Type B pancreatic cell (in vitro differentiated cells): ENCODE results near the gene ANK2. TPM values are rescaled to one million over a fixed set of nuclear protein-coding genes. Genes with fewer than 3 reads are reported as not detected.

ENCODE experiments used
- DNase-seq: peaks from one replicate; pipeline ENCODE4 v3.0.0; 2021; ENCODE audit warnings: mixed read lengths; ENCODE audit not compliant: unreplicated experiment; ENCODE audit errors: extremely low spot score
- H3K27ac Mint-ChIP-seq: 2 replicates; pipeline ENCODE4 v1.8.0; 2021; ENCODE audit warnings: mild to moderate bottlenecking, mixed read lengths
- H3K27me3 Mint-ChIP-seq: 2 replicates; pipeline ENCODE4 v1.8.0; 2021; ENCODE audit warnings: mixed read lengths
- H3K36me3 Mint-ChIP-seq: 2 replicates; pipeline ENCODE4 v1.8.0; 2021; ENCODE audit warnings: mixed read lengths
- H3K4me1 Mint-ChIP-seq: one replicate; pipeline ENCODE4 v1.8.0; 2021; ENCODE audit warnings: mixed read lengths; ENCODE audit not compliant: unreplicated experiment
- H3K4me3 Mint-ChIP-seq: 2 replicates; pipeline ENCODE4 v1.8.0; 2021; ENCODE audit warnings: mild to moderate bottlenecking, mixed read lengths
- H3K9me3 Mint-ChIP-seq: 2 replicates; pipeline ENCODE4 v1.8.0; 2021; ENCODE audit warnings: mixed read lengths
- CTCF ChIP-seq: fragments of 200-600 bp; sonication (generic); conservative IDR thresholded peaks from 2 replicates; pipeline ENCODE4 v1.5.0; 2021; ENCODE audit warnings: antibody characterized with exemption, mild to moderate bottlenecking
- total RNA-seq: library from RNA; stranded (reverse); gene quantifications from 2 replicates; pipeline ENCODE4 v1.2.1, GENCODE V29; 2021; ENCODE audit warnings: low replicate concordance

Gene ANK2
- total RNA-seq, 1 donor from 2014 or later, result 27.7 TPM

DNA sequence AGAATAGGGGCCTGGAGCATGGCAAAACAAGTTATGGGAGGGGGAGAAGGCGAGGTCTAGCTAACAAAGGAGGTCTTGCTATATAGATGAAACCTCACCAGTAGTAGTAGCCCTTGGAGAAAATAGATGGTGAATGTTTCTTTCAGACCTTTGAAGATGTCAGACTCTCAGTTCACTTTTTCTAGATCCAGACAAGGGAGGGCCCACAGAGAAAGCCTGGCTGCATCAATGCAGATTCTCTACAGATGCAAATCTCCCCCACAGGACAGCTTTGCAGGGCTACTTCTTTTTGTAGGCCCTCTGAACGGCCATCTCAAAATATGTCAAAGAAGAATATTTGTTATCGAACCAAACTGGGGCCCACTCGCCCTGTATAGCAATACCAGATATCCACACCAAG, 159.7 kb downstream of the ANK2 start:
- H3K4me1 Mint-ChIP-seq, result no peaks in the 10 kb centered on the region

DNA sequence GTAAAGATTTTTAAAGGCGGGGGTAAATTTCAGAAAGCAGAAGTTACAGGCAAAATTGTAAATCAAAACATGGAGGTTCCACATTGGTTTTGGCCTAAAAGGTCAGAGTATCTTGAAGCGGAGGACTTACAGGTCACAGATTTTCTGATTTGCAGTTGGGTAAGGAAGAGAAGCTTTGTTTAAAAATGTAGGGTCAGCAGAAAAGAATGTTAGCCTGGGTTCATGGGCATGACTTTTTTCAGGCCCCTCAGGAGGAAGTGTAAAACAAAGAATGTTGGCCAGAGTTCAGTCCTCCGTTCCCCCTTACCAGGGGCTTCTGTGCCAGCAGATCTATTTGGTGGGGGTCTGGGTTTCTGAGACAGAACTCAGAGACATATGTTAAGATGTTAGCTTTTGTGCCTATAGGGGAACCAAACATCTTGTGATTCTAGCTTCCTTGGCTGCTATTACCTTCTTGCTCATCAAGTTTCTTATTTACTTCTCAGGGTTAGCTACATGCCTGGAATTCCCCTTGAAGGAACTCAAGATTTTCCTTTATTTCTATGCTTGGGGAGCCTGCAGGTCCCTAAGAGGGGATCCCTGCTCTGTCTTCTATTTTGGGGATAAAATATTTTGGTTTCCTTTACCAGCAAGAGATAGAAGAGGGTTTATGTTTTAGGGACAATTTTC, 160.3 kb downstream of the ANK2 start:
- Mint-ChIP-seq H3K27ac (no peak overlapping the region), H3K4me3 (no peak overlapping the region), H3K4me1 (no peaks in the 10 kb centered on the region), H3K27me3 (no peaks in the 10 kb centered on the region), H3K36me3 (peaks cover 3% of the 10 kb centered on the region), H3K9me3 (no peaks in the 10 kb centered on the region)
- TF ChIP-seq CTCF, result no peak
- no peak for DNase-seq

More for the DNA sequence above, 159.7 kb downstream of the ANK2 start:
- no peak for DNase-seq
- no peak overlapping the region for H3K4me3 Mint-ChIP-seq
- no peak overlapping the region for H3K27ac Mint-ChIP-seq
- peaks cover 3% of the 10 kb centered on the region for H3K36me3 Mint-ChIP-seq
- TF ChIP-seq CTCF, result no peak
- H3K9me3 Mint-ChIP-seq, result no peaks in the 10 kb centered on the region
- no peaks in the 10 kb centered on the region for H3K27me3 Mint-ChIP-seq

GRCh38 chr4:113212613-113213012, 163.2 kb downstream of the ANK2 start:
- H3K9me3 Mint-ChIP-seq, result no peaks in the 10 kb centered on the region
- DNase-seq, result no peak
- no peak overlapping the region for H3K4me3 Mint-ChIP-seq
- no peaks in the 10 kb centered on the region for H3K27me3 Mint-ChIP-seq
- no peak overlapping the region for H3K27ac Mint-ChIP-seq
- no peaks in the 10 kb centered on the region for H3K36me3 Mint-ChIP-seq
- TF ChIP-seq CTCF, result no peak
- H3K4me1 Mint-ChIP-seq, result no peaks in the 10 kb centered on the region

DNA sequence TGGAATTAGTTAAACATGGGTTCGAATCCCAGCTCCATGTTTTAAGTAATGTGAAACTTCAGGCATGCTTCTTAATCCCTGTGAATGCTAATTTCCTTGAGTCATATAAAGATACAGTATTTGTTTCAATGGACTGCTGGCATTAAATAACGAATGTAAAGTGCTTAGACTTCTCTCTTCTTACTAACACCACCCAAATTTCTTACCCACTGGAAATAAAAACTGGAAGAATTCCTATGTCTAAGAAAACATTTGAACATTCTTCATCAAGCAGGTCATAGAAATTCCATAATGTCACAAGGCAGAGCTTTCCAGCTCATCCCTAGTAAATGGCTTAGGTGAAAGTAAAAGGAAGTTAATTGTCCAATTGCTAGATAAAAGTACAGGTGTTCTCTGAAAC, 172.5 kb downstream of the ANK2 start:
- no peaks in the 10 kb centered on the region for H3K27me3 Mint-ChIP-seq
- no peak for DNase-seq
- H3K36me3 Mint-ChIP-seq, result no peaks in the 10 kb centered on the region
- no peaks in the 10 kb centered on the region for H3K4me1 Mint-ChIP-seq
- no peak overlapping the region for H3K4me3 Mint-ChIP-seq
- no peak for TF ChIP-seq CTCF
- H3K9me3 Mint-ChIP-seq, result no peaks in the 10 kb centered on the region
- H3K27ac Mint-ChIP-seq, result no peak overlapping the region

DNA sequence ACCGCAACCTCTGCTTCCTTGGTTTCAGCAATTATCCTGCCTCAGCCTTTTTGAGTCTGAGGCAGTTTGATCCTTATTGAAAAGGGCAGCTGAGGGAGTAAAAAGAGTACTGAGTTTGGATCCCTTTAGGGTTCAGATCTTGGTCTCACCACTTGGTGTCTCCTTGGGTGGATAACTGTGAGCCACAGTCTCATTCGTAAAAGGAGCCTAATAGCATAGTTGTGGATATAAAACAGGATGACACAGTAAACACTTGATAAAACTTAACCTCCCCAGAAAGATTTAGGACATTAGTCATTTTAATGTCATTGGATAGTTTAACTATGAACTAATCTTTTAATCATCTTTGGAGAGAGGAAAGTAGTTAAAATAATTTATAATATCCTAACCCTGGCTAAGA, 173.0 kb downstream of the ANK2 start:
- Mint-ChIP-seq H3K36me3 (no peaks in the 10 kb centered on the region), H3K9me3 (no peaks in the 10 kb centered on the region), H3K4me1 (no peaks in the 10 kb centered on the region), H3K27ac (no peak overlapping the region), H3K4me3 (no peak overlapping the region), H3K27me3 (no peaks in the 10 kb centered on the region)
- no peak for TF ChIP-seq CTCF
- no peak for DNase-seq

- Mint-ChIP-seq H3K27ac (no peak overlapping the region), H3K9me3 (no peaks in the 10 kb centered on the region), H3K4me1 (no peaks in the 10 kb centered on the region), H3K4me3 (no peak overlapping the region), H3K36me3 (no peaks in the 10 kb centered on the region), H3K27me3 (no peaks in the 10 kb centered on the region)
- DNase-seq, result no peak
- no peak for TF ChIP-seq CTCF
Measured at GRCh38 chr4:113223001-113223400, 173.5 kb downstream of the ANK2 start.
